KOPT-K1 (cell line): ENCODE results near the gene NT5C2.
"Not testable (repeated sequence)": the region's sequence is repeated elsewhere in the genome, so short reads cannot be mapped to it uniquely, and the experiment has no call there.

Experiments
- H3K27ac ChIP-seq: fragments of 200-600 bp; sonication (generic); 2 replicates; pipeline ENCODE4 v1.5.1; 2016; ENCODE audit warnings: antibody characterized with exemption, mild to moderate bottlenecking, low read depth, low read length; ENCODE audit not compliant: poor library complexity, severe bottlenecking
- H3K36me3 ChIP-seq: fragments of 200-600 bp; sonication (generic); 2 replicates; pipeline ENCODE4 v1.5.1; 2017; ENCODE audit warnings: antibody characterized with exemption, mild to moderate bottlenecking, low read length, moderate library complexity; ENCODE audit not compliant: insufficient read depth
- H3K9me3 ChIP-seq: fragments of 200-600 bp; sonication (generic); 2 replicates; pipeline ENCODE4 v1.5.1; 2017; ENCODE audit warnings: antibody characterized with exemption, low read length, mild to moderate bottlenecking; ENCODE audit not compliant: insufficient read depth, poor library complexity, severe bottlenecking

Gene NT5C2

DNA sequence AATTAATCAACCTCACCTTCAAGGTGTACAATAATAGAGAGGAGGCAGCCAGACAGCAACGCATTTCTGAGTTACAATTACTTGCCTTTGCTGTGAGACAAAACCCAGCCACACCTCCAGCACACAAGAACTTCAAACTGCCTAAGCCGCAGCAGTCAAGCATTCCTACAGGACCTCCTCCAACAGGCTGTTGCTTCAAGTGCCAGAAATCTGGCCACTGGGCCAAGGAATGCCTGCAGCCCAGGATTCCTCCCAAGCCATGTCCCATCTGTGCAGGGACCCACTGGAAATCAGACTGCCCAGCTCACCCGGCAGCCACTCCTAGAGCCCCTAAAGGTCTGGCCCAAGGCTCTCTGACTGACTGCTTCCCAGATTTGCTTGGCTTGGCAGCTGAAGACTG is 14.6 kb upstream of the NT5C2 start:
- H3K9me3 ChIP-seq, H3K36me3 ChIP-seq, H3K27ac ChIP-seq: not testable (repeated sequence)

DNA sequence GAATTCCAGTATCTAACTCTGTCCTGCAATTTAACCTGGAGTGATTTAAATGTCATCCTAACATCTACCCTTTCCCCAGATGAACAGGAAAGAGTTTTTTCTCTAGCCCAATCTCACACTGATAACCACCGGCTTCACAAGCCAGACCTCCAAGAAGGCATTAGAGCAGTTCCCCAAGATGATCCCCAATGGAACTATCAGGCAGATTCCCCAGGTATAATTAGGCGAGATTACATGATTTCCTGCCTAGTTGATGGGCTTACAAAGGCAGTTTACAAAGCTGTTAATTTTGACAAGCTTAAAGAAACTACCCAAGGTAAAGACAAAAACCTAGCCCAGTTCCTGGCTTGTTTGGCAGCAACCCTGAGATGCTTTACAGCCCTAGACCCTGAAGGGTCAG is 14.1 kb upstream of the NT5C2 start:
- H3K36me3 ChIP-seq, result no peaks in the 10 kb centered on the region
- H3K9me3 ChIP-seq, result no peaks in the 10 kb centered on the region
- H3K27ac ChIP-seq, result no peak overlapping the region

DNA sequence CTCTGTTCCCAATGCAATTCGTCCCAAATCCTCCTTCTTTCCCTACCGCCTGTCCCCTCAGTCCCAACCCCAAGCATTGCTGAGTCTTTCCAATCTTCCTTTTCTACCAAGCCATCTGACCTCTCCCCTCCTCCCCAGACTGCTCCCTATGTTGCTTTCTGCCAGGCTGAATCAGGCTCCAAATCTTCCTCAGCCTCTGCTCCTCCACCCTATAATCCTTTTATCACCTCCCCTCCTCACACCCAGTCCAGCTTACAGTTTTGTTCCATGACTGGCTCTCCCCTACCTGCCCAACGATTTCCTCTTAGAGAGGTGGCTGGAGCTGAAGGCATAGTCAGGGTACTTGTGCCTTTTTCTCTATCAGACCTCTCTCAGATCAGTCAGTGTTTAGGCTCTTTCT is 13.6 kb upstream of the NT5C2 start:
- H3K9me3 ChIP-seq, H3K27ac ChIP-seq, H3K36me3 ChIP-seq: not testable (repeated sequence)

DNA sequence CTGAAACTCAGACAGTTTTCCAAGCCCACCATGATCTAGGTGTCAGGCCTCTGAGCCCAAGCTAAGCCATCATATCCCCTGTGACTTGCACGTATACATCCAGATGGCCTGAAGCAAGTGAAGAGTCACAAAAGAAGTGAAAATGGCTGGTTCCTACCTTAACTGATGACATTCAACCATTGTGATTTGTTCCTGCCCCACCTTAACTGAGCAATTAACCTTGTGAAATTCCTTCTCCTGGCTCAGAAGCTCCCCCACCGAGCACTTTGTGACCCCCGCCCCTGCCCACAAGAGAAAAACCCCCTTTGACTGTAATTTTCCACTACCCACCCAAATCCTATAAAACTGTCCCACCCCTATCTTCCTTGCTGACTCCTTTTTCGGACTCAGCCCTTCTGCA is 12.3 kb upstream of the NT5C2 start:
- H3K27ac ChIP-seq, H3K36me3 ChIP-seq, H3K9me3 ChIP-seq: not testable (repeated sequence)

DNA sequence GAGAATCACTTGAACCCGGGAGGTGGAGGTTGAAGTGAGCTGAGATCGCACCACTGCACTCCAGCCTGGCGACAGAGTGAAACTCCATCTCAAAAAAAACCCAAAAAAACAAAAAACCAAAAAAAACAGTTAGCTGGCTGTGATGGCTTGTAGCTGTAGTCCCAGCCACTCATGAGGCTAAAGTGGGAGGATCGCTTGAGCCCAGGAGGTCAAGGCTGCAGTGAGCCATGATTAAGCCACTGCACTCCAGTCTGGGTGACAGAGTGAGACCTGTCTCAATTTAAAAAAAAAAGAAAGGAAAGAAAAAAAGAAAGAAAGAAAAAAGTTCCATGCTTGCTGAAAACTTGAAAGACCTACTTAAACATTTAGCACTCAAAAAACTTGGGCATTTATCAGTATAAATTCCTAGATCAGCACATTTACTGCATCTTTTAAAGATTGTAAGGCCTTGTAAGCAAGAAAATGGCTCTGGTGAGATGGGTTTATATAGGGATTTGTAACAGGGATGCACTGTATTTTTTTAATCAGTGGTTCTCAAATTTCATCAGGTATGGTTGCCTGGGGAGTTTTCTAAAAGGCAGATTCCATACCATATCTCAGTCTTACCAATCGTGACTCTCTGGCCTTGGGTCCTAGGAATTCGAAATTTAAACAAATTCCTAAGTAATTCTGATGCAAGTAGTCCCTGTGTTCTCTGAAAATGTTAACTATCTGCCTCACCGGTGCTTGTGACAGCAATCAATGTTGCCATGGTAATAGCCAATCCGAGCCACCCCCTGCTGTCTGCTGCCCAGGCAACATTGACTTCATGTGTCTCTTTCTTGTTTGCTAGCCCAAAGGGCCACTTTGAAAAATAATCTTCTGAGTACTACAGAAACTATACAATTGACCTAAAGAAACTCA is 11.5 kb upstream of the NT5C2 start:
- Histone ChIP-seq H3K9me3 (no peaks in the 10 kb centered on the region), H3K36me3 (no peaks in the 10 kb centered on the region), H3K27ac (no peak overlapping the region)

DNA sequence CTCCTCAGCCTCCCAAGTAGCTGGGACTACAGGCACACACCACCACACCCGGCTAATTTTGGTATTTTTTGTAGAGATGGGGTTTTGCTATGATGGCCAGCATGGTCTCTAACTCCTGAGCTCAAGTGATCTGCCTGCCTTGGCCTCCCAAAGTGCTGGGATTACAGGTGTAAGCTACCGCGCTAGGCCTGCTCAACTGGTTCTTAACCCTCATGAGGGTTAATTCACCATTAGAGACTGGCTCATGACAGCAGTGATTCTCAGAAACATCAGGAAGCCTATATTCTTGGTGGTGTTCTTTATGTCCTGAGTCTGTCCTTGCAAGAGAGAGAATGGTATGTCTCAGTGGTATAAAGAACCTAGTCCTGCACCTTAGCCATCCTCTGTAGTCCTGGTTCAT is 10.4 kb upstream of the NT5C2 start:
- Histone ChIP-seq H3K9me3 (no peaks in the 10 kb centered on the region), H3K36me3 (no peaks in the 10 kb centered on the region), H3K27ac (no peak overlapping the region)

DNA sequence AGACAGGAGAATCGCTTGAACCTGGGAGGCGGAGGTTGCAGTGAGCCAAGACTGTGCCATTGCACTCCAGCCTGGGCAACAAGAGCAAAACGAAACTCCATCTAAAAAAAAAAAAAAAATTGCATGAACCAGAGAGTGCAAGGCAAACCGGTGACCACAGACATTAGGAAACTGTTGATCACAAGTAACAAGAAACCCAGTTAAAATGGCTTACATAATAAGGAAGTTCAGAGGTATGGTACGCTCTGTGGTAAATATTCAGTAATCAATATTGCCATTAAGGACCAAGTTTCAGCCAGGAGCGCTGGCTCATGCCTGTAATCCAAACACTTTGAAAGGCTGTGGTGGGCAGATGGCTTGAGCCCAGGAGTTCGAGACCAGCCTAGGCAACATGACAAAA is 9.2 kb upstream of the NT5C2 start:
- Histone ChIP-seq H3K27ac (no peak overlapping the region), H3K36me3 (no peaks in the 10 kb centered on the region), H3K9me3 (no peaks in the 10 kb centered on the region)

DNA sequence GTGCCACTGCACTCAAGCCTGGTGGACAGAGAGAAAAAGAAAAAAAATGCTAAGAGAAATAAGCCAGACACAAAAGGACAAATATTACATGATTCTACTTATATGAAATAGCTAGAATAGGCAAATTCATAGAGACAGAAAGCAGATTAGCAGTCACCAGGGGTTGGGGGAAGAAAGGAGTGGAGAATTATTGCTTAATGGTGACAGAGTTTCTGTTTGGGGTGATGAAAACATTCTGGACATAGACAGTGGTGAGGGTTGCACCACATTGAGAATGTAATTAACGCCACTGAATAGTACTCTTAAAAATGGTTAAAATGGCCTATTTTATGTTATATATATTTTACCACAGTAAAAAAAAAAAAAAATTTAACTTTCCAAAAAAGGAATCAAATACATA is 6.4 kb upstream of the NT5C2 start:
- Histone ChIP-seq H3K9me3 (no peaks in the 10 kb centered on the region), H3K27ac (no peak overlapping the region), H3K36me3 (no peaks in the 10 kb centered on the region)

DNA sequence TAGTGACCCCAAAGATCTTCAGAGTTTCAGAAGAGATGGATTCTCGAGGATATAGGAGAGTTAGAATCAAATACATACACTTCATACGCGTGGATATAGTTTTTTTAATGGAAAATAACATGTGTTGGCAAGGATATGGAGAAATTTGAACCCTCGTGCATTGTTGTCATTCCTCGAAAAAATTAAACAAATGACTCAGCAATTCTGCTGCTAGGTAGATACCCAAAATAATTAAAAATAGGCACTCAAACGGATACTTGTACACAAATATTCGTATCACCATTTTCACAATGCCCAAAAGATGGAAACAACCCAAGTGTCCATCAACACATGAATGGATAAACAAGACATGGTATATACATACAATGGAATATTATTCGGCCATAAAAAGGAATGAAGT is 5.6 kb upstream of the NT5C2 start:
- H3K27ac ChIP-seq, result no peak overlapping the region
- no peaks in the 10 kb centered on the region for H3K9me3 ChIP-seq
- H3K36me3 ChIP-seq, result no peaks in the 10 kb centered on the region

DNA sequence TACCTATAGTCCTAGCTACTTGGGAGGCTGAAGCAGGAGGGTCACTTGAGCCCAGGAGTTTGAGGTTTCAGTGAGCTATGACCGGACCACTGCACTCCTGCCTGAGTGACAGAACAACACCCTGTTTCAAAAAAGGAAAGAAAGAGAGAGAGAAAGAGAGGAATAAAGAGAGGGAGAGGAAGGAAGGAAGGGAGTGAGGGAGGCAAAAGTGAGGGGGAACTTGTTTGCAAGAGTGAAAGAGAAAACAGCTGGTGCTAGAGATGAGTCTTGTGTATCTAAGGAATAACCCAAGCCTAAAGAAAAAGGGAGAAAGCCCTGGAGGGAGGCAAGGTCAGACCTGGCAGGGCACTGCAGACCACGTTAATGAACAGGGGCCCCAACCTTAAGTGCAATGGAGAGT is 4.8 kb upstream of the NT5C2 start:
- Histone ChIP-seq H3K27ac (no peak overlapping the region), H3K9me3 (no peaks in the 10 kb centered on the region), H3K36me3 (no peaks in the 10 kb centered on the region)

DNA sequence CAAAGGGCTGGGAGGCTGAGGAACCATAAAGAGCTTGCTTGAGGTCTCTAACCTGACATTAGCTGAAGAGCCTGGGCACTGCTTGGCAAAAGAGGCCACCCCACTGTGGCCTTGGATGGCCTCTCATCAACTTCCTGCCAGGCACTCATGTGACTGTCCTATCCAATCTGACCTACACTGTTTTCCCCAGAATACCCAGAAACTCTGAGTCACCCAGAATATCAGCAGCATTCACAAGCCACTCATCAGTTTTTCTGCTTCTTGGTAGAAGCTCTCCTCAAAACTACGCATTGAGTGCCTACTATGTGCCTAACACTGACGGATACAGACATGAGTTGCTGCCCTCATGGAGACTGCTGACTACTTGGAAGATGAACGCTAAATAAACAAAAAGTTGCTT is 4.1 kb upstream of the NT5C2 start:
- Histone ChIP-seq H3K27ac (no peak overlapping the region), H3K36me3 (no peaks in the 10 kb centered on the region), H3K9me3 (no peaks in the 10 kb centered on the region)

DNA sequence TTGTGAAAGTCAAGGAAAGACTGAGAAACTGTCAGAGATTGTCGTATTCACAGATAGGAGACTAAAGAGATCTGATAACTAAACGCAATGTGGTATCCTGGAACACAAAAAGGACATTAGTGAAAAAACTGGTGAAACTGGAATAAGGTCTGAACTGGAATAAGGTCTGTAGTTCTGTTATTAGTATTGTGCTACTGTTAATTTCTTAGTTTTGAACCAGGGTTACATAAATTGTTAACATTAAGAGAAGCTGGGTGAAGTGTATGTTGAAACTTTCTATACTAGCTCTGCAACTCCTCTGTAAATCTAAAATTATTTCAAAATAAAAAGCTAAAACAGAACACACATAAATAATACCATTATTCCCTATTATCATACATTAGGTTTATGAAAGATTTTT is 3.4 kb upstream of the NT5C2 start:
- H3K27ac ChIP-seq, result no peak overlapping the region
- H3K36me3 ChIP-seq, result no peaks in the 10 kb centered on the region
- no peaks in the 10 kb centered on the region for H3K9me3 ChIP-seq

DNA sequence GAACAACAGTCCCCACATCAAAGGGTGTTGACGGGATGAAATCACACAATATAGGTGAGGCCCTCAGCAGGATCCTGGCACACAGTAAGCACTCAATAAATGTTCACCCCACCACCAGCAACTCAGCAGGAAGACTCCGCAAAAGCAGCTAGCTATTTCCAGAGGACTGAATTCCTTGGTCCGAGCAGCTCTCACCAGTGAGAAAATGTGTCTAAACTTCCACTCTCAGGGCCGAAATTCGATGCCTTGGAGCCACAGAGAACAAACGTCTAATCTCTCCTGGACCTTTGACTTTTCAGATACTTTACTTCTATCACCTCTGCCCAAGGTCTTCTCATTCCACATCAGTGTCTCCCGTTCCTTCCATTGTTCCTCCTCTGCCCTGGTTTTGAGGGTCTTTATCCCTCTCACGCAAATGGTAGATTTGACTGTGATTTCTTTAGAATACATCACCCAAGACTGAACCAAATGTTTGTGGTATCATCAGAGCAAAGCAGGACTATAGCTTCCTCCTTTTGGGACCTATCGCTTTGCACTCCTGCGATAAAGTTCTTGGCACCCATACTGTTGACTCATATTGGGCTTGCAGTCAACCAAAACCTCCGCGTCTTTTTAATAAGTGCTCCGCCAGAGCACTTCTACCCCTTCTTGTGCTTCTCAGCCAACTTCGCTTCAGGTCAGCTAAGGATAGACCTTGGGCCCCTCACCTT is 903 bp upstream of the NT5C2 start:
- Histone ChIP-seq H3K27ac (no peak overlapping the region), H3K36me3 (no peaks in the 10 kb centered on the region), H3K9me3 (no peaks in the 10 kb centered on the region)

DNA sequence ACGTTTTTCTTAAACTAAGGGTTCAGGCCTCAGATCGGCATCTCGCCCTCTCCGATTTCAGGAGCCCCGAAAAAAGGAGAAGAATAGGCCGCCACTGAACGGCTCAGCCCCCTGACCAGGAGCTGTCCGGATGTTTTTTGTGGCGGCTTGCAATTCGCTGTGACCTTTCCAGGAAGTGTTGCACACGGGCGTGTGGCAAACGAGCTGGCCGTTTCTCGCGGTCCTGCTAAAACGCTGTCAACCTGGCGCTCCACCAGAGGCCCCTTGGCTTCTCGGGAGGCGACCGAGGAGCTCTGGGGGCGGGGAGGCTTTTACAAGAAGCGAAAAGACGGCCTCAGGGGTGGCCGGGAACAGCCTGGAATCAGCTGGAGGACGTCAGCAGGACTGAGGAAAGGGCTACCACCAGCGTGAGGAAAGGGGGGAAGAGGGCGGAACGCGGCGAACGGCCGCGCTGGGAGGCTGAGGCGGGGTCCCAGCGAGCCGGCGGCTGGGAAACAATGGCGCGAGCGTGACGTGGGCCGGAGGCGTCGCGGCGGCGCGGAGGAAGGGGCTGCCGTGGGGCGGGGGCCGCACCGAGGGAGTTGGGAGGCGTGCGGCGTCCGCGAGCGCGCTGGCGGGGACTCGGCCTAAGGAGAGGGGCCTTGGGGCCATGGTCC is 493 bp downstream of the NT5C2 start:
- peak overlapping the region; percentile 95 for H3K27ac ChIP-seq
- no peaks in the 10 kb centered on the region for H3K9me3 ChIP-seq
- no peaks in the 10 kb centered on the region; the same call in 1 of the 2 replicates for H3K36me3 ChIP-seq

DNA sequence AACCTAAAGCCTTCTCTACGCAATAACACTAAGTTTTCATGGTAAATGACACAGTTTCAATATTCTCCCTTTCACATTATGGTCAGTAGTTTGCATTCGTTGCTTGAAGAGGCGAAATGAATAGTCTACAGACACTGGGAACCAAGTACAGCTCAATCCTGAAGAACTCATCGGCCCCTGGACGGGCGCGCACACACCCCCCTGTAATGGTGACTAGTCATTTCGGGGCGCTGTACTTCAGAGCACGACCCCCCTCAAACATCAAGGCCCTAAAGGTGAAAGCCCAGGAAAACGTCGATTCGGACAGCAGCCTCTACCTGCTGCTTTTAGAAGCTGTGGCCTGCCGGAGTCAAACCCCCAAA is 1.0 kb downstream of the NT5C2 start:
- H3K9me3 ChIP-seq, result no peaks in the 10 kb centered on the region
- peak overlapping the region; percentile 95 for H3K27ac ChIP-seq

More for the DNA sequence above, 1.0 kb downstream of the NT5C2 start:
- H3K36me3 ChIP-seq, result no peaks in the 10 kb centered on the region; the same call in 1 of the 2 replicates
